GM18858 (cell line): ENCODE data around the gene TGM4.
"Not testable (repeated sequence)": the region's sequence is repeated elsewhere in the genome, so short reads cannot be mapped to it uniquely, and the experiment has no call there.

Source experiments
- ATAC-seq: cut with Tn5 transposase; IDR thresholded peaks from one replicate; pipeline ENCODE4 v1.9.1; 2021; ENCODE audit not compliant: unreplicated experiment

Gene TGM4

GRCh38 chr3:44913868-44914468 is 39.6 kb downstream of the TGM4 start:
- no peak for ATAC-seq

GRCh38 chr3:44914936-44915335 is 40.5 kb downstream of the TGM4 start:
- ATAC-seq, result no peak

GRCh38 chr3:44915702-44916438 is 41.5 kb downstream of the TGM4 start:
- no peak for ATAC-seq

GRCh38 chr3:44918087-44918486 is 43.7 kb downstream of the TGM4 start:
- ATAC-seq, result no peak

- ATAC-seq, result no peak
These were observed 44.2 kb downstream of the TGM4 start for GRCh38 chr3:44918581-44918980.

- no peak for ATAC-seq
These were observed 45.7 kb downstream of the TGM4 start for GRCh38 chr3:44920081-44920480.

- ATAC-seq, result no peak
These were observed 49.4 kb downstream of the TGM4 start for GRCh38 chr3:44923632-44924456.

- no peak for ATAC-seq
These were observed 50.2 kb downstream of the TGM4 start for GRCh38 chr3:44924457-44925084.

- no peak for ATAC-seq
These were observed 51.8 kb downstream of the TGM4 start for GRCh38 chr3:44926172-44926571.

- ATAC-seq, result no peak
These were observed 52.5 kb downstream of the TGM4 start for GRCh38 chr3:44926921-44927320.

- no peak for ATAC-seq
These were observed 53.0 kb downstream of the TGM4 start for GRCh38 chr3:44927371-44927770.

GRCh38 chr3:44929782-44930181 is 55.4 kb downstream of the TGM4 start:
- ATAC-seq, result no peak

GRCh38 chr3:44930911-44931310 is 56.5 kb downstream of the TGM4 start:
- no peak for ATAC-seq

- ATAC-seq, result no peak
These were observed 57.4 kb downstream of the TGM4 start for GRCh38 chr3:44931791-44932190.

- ATAC-seq, result no peak
These were observed 57.9 kb downstream of the TGM4 start for GRCh38 chr3:44932271-44932670.

- ATAC-seq, result no peak
These were observed 58.9 kb downstream of the TGM4 start for GRCh38 chr3:44932986-44933944.

- ATAC-seq, result no peak
These were observed 65.2 kb downstream of the TGM4 start for GRCh38 chr3:44939581-44940036.

GRCh38 chr3:44942202-44942921 is 68.0 kb downstream of the TGM4 start:
- no peak for ATAC-seq

GRCh38 chr3:44948239-44948638 is 73.8 kb downstream of the TGM4 start:
- no peak for ATAC-seq

GRCh38 chr3:44949770-44950169 is 75.4 kb downstream of the TGM4 start:
- not testable (repeated sequence) for ATAC-seq
